Measurements from ENCODE around the gene G6PC2. TPM values are rescaled to one million over a fixed set of nuclear protein-coding genes. Genes with fewer than 3 reads are reported as not detected.
"Not testable (repeated sequence)": the region's sequence is repeated elsewhere in the genome, so short reads cannot be mapped to it uniquely, and the experiment has no call there.

G6PC2 gene
- total and polyA plus RNA-seq, 2 of the 8 experiments (the other 6 are each of a cell fraction or from before 2014, with no cell fraction given) = not detected

- H3K18ac ChIP-seq (ENCODE audit: extremely low read depth, low read length); DNase-seq (ENCODE audit: low read depth in 1 of 2, low spot score in 2 of 2); H4K20me1 ChIP-seq (replicated peaks in 1 of 2; ENCODE audit: control insufficient read depth in 1 of 2, insufficient read depth in 2 of 2, low read length in 2 of 2); H3K14ac ChIP-seq (ENCODE audit: insufficient read length); H2BK12ac ChIP-seq (ENCODE audit: low read depth, low read length); H2BK120ac ChIP-seq (replicated peaks; ENCODE audit: low read depth, low read length); H2AFZ ChIP-seq (ENCODE audit: low read length); H2BK15ac ChIP-seq (ENCODE audit: low read length); H3K23me2 ChIP-seq (ENCODE audit: low read depth, low read length); H3K56ac ChIP-seq (replicated peaks; ENCODE audit: insufficient read length, low read depth, low read length); H3K9me3 ChIP-seq (ENCODE audit: insufficient read depth in 2 of 2, low read depth in 1 of 2, low read length in 1 of 2); H3K23ac ChIP-seq (ENCODE audit: insufficient read length); CTCF ChIA-PET (ENCODE audit: partially characterized antibody); H2BK20ac ChIP-seq (ENCODE audit: low read length); H3K79me1 ChIP-seq (ENCODE audit: low read depth, low read length); H4K5ac ChIP-seq (ENCODE audit: insufficient read length, low read depth, low read length); H4K8ac ChIP-seq (ENCODE audit: extremely low read depth, insufficient read depth, low read length); H3K4me3 ChIP-seq (ENCODE audit: extremely low read depth in 1 of 4, insufficient read depth in 2 of 4, low read depth in 3 of 4, low read length in 4 of 4); H3K4ac ChIP-seq (replicated peaks; ENCODE audit: insufficient read length, low read depth, low read length); H2BK5ac ChIP-seq (ENCODE audit: low read depth, low read length); H3K4me1 ChIP-seq (replicated peaks in 1 of 4; ENCODE audit: control insufficient read depth in 3 of 4, insufficient read depth in 4 of 4, low read length in 3 of 4); H3K27me3 ChIP-seq (replicated peaks in 1 of 4; ENCODE audit: control insufficient read depth in 3 of 4, extremely low read depth in 1 of 4, insufficient read depth in 3 of 4, low read length in 3 of 4); H3K27ac ChIP-seq (ENCODE audit: low read depth, low read length); H3K9ac ChIP-seq (replicated peaks in 1 of 4; ENCODE audit: extremely low read depth in 1 of 4, low read depth in 3 of 4, low read length in 3 of 4); H2AK5ac ChIP-seq (ENCODE audit: low read depth, low read length); POLR2A ChIA-PET (ENCODE audit: partially characterized antibody); FAIRE-seq; H3K79me2 ChIP-seq (ENCODE audit: control insufficient read depth in 1 of 2, insufficient read depth in 2 of 2, low read length in 2 of 2); H3K4me2 ChIP-seq (ENCODE audit: insufficient read depth in 1 of 2, low read depth in 2 of 2, low read length in 2 of 2); H4K91ac ChIP-seq (replicated peaks; ENCODE audit: insufficient read length, low read length): not testable (repeated sequence)
- WGBS, 2 experiments (ENCODE audit: extremely low coverage in 1 of 2, insufficient coverage in 1 of 2, insufficient read length in 1 of 2, insufficient replicate concordance in 2 of 2, low coverage in 1 of 2, low lambda C conversion rate in 2 of 2, missing lambda C conversion rate in 1 of 2) = 97% methylated on average over 3 of the region's 4 CpGs; no CpG with 5 or more reads in 1 of the 2 experiments
- H3K36me3 ChIP-seq (ENCODE audit: control insufficient read depth in 2 of 4, insufficient read depth in 4 of 4, low read length in 3 of 4) = peaks cover 0 to 13% (median 1%) of the 10 kb centered on the region in 4 experiments; a peak in 4 of 8 replicates
Observed at GRCh38 chr2:168870824-168871223, 30.3 kb upstream of the G6PC2 start.
